GM19328 (cell line): ENCODE data around the gene ALKBH8.
A peak's percentile ranks its signal among the peaks of the same experiment; 100 is the strongest.
"Not testable (repeated sequence)": the region's sequence is repeated elsewhere in the genome, so short reads cannot be mapped to it uniquely, and the experiment has no call there.

Experiments used
- ATAC-seq: cut with Tn5 transposase; IDR thresholded peaks from one replicate; pipeline ENCODE4 v1.9.1; 2021; ENCODE audit warnings: mild to moderate bottlenecking, moderate library complexity; ENCODE audit not compliant: unreplicated experiment

Gene ALKBH8

GRCh38 chr11:107577346-107577711 is 11.8 kb upstream of the ALKBH8 start:
- no peak for ATAC-seq

GRCh38 chr11:107576497-107577345 is 11.2 kb upstream of the ALKBH8 start:
- ATAC-seq, result not testable (repeated sequence)

DNA sequence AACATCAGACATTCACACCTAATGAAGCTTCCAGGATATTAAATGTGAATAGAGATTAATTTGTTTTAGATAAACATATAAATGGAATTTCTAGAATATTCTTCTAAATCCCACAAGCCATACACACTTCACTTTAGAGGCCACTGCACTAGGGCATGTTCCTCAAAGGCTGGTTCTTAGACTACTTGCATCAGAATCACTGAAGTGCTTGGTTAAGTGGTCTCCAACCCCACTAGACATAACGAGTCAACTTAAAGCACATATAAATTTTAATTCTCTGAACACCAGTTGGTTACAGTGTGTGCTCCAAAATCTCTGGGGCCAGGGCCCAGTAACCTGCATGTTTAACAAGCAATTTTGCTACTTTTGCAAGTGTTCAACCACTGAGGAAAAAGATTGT is 7.9 kb upstream of the ALKBH8 start:
- ATAC-seq, result no peak

- ATAC-seq, result no peak
Observed at GRCh38 chr11:107570015-107570414, 4.5 kb upstream of the ALKBH8 start.

- ATAC-seq, result peak; percentile 24
Observed at GRCh38 chr11:107567739-107568335, 2.3 kb upstream of the ALKBH8 start.

DNA sequence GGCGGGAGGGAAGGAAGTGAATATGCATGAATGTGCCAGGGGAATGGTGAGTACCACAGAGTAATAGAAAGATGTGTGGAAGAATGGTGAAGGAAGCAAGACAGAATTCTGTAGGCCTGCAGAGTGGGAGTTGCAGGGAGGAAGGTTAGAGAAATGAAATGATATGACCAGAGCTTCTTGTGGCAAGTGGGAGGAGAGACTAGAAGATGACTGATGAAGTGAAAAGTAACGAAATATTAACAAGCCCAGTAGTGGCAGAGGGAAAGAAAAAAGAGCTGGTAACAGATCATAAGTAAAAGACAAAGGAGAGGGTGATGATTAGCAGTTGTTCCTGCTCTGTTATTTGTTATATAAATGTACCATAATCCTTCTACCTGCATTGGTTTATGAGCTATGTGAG is 1.0 kb upstream of the ALKBH8 start:
- ATAC-seq, result no peak

GRCh38 chr11:107565955-107566501 is 493 bp upstream of the ALKBH8 start:
- ATAC-seq, result peak; percentile 0

DNA sequence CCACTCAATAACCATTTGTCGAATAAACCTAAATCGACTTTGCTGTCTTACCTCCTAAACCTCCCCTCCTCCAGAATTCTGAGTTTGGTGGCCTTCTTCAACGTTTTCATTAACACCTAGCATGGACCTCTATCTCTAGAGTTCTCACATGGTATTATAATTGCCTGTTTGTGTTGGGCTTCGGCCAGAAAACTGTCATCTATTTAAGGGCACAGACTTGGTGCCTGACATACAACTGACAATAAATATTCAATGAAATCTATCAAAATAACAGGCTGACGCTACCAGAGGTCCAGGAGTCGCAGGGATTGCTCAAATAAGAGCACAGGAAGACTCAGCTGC is 687 bp downstream of the ALKBH8 start:
- peak; percentile 1 for ATAC-seq

GRCh38 chr11:107563702-107564101 is 1.8 kb downstream of the ALKBH8 start:
- ATAC-seq, result no peak

DNA sequence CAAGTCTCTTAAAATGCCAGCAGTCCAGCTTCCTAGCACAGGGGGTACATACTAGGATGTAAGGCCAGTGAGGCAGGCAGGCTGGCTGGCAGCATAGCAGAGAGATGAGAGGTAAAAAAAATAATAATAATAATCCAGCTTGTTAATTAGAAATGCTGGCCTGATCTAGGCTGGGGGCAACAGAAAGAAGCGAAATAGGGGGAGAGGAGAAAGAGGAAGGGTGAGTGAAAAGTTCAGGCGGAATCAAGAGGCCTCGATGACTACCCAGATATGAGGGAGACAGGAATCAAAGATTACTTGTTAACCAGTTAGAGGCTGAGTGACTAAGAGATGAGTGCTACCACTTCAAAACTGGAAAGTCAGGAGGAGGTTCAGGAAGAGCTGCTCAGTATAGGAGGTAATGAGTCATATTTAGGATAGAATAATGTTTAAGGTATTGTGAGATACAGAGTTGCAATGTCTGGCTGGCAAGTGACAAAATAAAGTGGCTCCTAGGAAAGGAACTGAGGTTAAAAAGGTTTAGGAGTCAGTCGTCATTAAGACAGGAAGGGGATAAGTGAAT is 2.8 kb downstream of the ALKBH8 start:
- ATAC-seq, result no peak

GRCh38 chr11:107561688-107562087 is 3.8 kb downstream of the ALKBH8 start:
- ATAC-seq, result no peak

- ATAC-seq, result no peak
Observed at GRCh38 chr11:107550304-107550703, 15.2 kb downstream of the ALKBH8 start.

DNA sequence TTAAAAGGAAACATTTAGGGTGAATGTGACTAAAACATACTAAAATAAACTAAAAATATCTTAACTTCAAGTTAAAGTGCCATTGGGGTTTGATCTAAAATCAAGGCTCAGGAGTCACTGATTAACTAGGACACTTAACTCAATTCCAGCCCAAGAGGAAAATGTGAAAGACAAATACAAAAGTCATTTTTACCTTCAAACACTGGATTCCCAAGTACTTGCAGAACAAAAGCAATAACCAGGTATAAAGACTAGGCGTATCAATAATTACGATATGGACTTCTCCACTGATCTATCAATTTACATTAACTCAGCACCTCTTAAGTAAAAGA is 15.6 kb downstream of the ALKBH8 start:
- ATAC-seq, result no peak

- ATAC-seq, result no peak
Observed at GRCh38 chr11:107549253-107549953, 16.1 kb downstream of the ALKBH8 start.

DNA sequence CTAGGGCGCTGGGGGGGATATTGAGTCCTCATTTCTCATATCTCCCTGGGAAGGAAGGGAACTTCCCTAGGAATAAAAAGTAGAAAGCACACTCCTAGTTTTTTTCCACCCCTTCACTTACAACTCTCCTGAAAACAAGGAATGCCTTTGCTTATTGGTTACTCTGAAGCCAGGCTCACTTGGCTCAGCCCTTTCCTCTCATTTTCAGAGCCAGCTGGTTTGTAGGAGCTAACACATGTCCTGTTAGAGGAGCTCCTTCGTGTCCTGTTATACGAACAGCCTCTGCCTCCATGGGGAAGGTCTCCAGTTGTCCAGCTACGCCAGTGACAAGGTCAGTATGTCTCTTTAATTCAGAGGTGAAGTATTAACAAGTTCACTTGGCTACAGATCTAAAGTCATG is 17.6 kb downstream of the ALKBH8 start:
- ATAC-seq, result no peak

GRCh38 chr11:107545101-107545514 is 20.4 kb downstream of the ALKBH8 start:
- ATAC-seq, result no peak

DNA sequence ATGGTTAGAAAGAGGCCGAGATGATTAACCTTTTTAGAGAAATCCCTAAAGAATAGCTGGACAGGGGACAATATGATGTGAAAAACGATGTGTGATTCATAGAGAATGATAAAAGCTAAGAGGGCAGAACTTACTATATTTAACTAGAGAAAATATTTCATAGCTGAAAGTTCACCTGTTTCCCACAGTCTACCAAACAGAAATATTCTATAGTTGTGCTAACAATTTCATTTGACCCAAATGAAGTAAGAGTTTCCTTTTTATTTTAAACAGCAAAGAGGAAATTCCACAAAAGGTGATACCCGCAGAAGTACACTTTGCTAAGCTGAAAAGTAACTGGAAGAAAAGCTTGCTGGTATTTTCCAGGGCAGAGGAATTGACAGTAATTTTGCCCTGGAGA is 26.7 kb downstream of the ALKBH8 start:
- ATAC-seq, result no peak

GRCh38 chr11:107538239-107538638 is 27.3 kb downstream of the ALKBH8 start:
- no peak for ATAC-seq

DNA sequence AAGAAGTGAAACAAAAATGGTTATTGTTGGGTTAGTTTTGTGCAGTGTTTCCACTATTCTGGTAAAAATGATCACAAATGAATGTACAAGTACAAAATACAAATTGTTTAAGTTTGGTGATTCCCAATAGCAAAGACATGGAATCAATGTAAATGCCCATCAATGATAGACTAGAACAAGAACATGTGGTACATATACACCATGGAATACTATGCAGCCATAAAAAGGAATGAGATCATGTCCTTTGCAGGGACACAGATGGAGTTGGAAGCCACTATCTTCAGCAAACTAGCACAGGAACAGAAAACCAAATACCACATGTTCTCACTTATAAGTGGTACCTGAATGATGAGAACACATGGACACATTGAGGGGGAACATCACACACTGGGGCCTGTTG is 28.4 kb downstream of the ALKBH8 start:
- ATAC-seq, result not testable (repeated sequence)

- no peak for ATAC-seq
Observed at GRCh38 chr11:107526197-107526596, 39.3 kb downstream of the ALKBH8 start.

GRCh38 chr11:107508858-107509244 is 56.7 kb downstream of the ALKBH8 start:
- ATAC-seq, result no peak
